HG02852 (cell line): ENCODE data around the gene BLOC1S6.
A peak's percentile ranks its signal among the peaks of the same experiment; 100 is the strongest.

Experiments used
- ATAC-seq: cut with Tn5 transposase; IDR thresholded peaks from one replicate; pipeline ENCODE4 v1.9.1; 2021; ENCODE audit warnings: mild to moderate bottlenecking, moderate library complexity; ENCODE audit not compliant: unreplicated experiment

Gene BLOC1S6, protein sequence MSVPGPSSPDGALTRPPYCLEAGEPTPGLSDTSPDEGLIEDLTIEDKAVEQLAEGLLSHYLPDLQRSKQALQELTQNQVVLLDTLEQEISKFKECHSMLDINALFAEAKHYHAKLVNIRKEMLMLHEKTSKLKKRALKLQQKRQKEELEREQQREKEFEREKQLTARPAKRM

DNA sequence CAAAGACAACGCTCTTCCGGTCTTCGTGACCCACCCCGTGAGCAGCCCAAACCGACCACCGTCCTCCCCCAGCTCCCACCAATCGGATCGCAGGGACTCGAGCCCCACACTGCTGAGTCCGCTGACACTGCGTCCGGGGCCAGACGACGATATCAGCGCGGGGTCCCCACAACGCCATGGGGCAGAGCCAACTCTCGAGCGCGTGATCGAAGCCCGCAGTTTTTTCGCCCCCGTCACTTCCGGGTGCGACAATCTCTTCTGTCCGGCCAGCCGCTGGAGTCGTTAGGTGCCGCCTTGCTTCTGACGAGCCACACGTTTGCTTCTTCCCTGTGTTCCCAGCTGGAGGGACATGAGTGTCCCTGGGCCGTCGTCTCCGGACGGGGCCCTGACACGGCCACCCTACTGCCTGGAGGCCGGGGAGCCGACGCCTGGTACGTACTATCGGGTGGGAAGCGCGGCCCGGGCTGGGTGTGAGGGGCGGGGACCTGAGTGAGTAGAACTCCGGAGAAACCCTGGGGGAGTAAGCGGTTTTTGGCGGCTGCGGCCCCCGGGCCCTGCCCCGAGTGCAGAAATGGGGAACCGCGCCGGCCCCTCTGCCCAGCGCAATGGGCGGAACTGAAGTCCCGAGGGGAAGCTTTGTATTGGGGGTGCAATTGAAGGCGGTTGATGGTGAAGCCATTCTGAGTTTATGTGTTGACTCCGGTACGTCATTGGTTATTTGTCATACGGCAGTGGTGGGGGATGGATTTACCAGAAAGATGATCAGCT lies at the start of gene BLOC1S6:
TSS of gene BLOC1S6 (plus strand) at position 285 of the 768 bp plus-strand sequence. CDS start at position 350, 65 bp downstream.
- ATAC-seq: peak; percentile 73

DNA sequence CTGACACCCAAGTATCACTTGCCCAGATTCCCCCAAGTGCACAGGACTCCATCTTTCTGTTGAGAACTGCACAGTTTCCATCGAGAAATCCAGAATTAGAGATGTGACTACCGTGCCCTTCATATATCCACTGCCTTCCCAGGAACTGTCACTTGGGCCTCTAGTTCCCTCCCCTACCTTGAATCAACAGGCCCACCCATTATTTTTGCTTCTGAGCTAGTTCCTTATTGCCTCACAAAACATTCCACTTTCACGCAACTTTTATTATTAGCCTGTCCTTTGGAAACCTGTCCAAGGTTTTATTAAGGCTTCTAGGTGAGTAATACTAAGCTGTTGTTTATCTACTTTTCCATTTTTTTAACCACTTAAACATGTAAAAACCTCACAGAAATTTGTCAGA lies 47.5 kb upstream of the BLOC1S6 start:
- no peak for ATAC-seq

DNA sequence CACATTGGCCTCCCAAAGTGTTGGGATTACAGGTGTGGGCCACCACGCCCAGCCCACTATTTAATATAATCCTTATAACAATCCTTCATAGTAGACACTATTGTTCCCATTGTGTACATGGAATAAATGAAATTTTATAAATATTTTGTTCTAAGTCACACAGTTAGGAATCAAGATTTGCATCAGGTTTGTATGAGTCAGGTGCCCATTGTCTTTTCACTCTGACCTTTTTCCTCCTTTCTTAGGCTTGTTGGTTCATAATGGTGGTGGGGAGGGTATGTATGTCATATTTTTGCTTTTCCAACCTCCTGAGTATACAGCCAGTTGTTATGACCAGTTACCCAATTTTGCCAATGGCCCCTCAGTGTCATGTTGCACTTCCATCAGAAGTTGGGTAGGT lies 46.6 kb upstream of the BLOC1S6 start:
- no peak for ATAC-seq

DNA sequence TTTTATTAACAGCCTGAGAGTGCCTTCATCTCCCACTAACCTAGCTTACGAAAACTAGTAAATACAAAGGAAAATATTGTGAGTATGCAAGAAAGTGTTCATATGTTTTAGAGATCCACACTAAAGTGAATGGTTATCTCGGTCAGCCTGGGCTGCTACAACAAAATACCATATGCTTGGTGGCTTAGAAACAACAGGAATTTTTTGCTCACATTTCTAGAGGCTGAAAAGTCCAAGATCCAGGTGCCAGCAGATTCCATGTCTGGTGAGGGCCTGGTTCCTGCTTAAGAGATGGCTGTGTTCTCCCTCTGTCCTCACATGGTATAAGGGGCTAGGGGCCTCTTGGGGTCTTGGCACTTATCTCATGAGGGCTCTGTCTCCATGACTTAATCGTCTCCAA lies 44.1 kb upstream of the BLOC1S6 start:
- ATAC-seq: no peak

DNA sequence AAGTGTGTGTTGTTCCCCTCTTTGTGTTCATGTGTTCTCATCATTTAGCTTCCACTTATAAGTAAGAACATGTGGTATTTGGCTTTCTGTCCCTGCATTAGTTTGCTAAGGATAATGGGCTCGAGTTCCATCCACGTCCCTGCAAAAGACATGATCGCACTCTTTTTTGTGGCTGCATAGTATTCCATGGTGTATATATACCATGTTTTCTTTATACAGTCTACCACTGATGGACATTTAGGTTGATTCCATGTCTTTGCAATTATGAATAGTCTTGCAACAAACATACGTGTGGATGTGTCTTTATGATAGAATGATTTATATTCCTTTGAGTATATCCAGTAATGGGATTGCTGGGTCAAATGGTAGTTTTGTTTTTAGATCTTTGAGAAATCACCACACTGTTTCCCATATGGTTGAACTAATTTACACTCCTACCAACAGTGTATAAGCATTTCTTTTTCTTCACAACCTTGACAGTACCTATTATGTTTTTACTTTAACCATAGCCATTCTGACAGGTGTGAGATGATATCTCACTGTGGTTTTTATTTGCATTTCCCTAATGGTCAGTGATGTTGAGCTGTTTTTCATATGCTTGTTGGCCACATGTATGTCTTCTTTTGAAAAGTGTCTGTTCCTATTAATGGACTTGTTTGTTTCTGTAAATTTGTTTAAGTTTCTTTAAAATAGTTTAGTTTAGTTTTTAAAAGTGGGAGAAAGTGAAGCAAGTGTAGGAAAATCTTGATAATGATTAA lies 42.7 kb upstream of the BLOC1S6 start:
- peak; percentile 45 for ATAC-seq

DNA sequence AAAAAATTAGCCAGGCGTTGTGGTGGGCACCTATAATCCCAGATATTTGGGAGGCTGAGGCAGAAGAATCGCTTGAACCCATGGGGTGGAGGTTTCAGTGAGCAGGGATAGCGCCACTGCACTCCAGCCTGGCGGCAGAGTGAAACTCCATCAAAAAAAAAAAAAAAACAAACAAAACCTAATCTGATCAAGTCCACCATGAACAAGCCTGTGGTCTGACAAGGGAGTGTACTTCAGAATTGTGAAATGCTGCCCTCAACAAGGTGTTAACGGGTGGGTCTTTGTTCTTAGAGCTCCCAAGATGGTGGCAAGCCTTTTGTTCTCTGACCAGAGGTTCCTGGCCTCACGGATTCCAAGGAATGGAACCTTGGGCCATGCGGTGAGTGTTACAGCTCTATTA lies 40.4 kb upstream of the BLOC1S6 start:
- no peak for ATAC-seq

DNA sequence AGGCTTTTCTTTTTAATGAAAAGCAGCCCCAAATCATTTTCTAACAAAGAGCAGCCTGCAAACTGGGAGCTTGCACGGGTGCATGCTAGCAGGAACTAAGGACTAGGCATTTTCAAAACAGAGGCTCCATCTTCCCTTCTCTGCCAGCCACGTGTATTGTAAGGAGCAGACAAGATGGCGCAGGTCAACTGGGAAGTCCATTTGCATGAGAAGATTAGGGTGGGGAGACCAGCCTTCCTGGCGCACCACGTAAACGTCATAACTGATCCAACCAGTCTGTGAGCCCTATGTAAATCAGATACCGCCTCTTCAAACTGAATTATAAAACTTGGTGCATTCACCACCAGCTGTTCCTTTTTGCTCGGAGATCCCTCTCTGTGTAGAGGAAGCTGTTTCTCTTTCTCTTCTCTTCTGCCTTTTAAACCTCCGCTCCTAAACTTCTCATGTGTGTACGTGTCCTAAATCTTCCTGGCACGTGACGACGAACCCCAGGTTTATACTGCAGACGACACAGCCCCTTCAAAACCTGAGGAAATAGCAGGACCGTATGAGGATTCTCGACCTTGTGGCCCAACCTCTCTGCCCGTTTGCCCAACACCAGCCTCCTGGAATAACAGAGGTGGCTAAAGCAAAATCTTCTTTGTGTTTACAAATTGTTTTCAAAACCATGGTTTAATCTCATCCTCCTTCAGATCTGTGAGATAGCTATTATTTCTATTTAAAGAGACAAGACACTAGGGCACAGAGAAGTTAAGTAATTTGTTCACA lies 38.2 kb upstream of the BLOC1S6 start:
- no peak for ATAC-seq

DNA sequence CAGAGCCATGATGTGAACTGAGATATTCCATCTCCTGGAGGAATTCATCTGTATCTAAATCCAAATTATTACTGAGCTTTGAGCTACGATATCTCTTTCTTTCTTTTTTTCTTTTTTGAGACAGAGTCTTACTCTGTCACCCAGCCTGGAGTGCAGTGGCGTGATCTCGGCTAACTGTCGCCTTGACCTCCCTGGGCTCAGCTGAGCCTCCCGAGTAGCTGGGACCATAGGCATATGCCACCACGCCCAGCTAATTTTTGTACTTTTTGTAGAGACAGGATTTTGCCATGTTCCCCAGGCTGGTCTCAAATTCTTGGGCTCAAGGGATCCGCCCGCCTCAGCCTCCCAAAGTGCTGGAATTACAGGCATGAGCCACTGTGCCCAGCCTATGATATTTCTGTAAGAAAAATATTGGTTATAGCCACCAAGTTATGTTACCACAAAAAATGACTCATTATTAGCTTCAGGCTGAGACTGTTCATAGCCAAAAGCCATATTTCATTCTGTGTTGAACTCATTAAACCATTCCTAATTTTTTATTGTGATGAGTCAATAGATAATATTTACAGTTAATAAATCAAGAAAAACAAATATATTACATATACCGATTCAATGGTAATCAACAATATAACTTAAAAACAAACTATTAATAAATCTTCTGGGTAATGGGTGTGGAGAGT lies 37.5 kb upstream of the BLOC1S6 start:
- no peak for ATAC-seq

DNA sequence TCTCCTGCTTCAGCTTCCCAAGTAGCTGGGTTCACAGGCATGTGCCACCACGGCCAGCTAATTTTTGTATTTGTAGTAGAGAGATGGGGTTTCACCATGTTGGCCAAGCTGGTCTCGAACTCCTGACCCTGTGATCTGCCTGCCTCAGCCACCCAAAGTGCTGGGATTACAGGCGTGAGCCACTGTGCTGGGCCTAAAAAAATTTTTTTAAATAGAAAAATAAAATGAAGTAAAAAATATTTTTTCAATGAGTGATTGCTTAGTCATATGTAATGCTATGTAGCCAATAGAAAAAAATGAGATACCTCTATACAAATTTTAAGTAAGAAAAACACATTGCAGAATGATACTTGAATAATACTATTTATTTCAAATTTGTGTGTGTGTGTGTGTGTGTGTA lies 36.7 kb upstream of the BLOC1S6 start:
- ATAC-seq: no peak

DNA sequence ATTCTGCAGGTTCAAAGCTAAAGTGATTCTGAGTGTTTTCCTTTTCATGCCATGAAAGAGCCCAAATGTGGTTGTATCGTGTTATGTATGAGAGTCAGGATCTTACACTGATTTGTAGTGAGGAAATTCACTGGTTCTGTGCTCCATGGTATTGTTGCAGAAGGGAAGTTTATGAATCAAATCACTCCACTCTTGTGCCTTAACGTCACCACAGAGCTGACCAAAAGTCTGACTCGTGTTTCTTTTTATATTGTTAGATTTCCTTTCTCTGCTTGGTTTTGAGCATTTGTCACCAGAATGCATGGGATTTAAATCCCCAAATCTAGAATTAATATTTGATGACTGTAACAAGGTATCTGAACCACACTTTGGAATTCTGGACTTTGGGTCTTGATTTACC lies 35.5 kb upstream of the BLOC1S6 start:
- no peak for ATAC-seq

DNA sequence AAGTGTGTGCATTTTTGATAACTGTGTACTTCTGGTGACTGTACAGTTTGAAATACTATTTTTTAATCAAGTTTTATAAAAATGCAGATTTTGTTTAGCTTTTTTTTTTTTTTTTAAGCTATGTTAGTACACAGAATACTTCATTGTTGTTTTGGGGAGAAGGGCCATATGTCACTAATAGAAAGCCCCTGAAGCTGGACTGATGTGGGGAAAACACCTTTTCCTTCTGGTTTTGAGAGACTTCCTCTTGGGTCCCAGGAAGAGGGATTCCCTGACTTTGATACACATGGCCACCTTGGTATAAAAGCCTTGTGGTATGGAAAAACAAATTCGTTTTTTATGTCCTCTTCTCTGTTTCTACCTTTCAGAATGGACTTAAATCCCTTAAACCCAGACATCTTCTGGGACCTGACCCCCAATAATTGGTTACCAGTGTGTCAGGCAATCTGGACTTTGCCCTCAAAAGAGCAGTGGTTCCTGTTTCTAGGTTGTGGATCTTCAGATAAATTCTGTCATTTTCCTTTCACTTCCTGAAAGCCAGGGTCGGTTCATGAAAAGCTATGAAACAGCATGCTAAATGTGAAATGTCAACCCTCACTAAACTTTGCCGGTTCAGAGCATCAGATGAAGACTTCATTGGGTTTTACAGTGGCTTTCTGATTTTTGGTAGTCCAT lies 31.1 kb upstream of the BLOC1S6 start:
- no peak for ATAC-seq

DNA sequence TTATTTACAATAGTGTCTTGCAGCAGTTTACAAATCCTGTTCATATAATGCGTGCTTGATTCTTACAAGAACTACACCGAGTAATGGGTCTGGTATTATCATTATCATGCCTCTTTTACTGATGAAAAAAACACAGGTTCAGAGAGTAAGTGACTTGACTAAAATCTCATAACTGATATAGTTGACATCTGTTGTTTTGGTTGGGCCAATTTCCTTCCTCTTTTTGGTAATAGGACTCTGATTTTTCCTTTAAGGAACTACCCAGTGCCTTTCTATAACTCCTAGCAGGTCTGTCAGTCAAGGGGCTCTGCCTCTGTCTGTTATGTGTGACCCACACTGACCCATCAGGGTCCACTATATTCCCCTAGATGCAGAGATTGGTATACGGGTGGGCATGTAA lies 14.6 kb upstream of the BLOC1S6 start:
- ATAC-seq: no peak

DNA sequence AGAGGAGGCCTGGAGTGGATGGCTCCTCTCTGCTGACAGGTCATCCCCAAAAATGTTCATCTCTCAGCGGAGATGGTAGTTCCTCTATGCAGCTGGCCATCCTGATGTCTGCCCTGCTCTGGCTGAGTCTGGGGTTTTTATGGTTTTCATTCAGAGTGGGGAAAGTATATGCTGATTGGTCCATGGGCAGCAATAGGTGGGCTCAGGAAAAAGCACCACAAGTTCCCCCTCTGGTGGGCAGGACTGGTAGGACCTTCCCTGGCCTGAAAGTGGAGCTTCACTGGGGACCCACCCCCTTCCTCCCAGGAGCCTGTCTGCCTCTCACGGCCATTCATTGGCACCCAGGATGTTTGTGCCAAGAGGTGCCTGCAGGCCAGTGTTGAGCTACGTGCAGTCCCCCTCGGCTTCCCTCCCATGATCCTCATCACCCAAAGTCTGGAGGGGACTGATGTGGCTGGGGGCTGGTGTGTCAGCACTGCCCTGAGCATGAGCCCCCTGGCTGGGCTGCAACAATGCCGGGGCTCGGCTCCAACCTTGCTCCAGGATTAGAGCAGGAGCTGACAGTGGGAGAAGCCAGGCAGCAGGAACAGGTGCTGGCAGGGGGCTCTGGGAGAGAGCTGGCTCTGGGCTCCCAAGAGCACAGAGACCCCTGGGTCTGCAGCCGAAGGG lies 13.1 kb upstream of the BLOC1S6 start:
- ATAC-seq: no peak

DNA sequence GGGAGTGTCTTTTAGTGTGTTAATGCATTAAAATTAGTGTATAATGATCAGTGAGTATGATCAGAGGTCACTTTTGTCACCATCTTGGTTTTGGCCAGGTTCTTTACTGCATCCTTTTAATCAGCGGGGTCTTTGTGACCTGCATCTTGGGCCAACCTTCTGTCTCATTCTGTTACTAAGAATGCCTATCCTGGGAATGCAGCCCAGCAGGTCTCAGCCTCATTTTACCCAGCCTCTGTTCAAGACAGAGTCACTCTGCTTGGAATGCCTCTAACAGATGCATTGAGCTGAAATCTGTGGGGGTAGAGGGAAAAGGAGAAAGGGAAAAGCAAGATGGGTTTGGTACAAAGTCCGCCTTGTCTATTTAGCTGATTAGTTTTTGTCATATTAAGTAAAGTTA lies 5.3 kb upstream of the BLOC1S6 start:
- no peak for ATAC-seq

DNA sequence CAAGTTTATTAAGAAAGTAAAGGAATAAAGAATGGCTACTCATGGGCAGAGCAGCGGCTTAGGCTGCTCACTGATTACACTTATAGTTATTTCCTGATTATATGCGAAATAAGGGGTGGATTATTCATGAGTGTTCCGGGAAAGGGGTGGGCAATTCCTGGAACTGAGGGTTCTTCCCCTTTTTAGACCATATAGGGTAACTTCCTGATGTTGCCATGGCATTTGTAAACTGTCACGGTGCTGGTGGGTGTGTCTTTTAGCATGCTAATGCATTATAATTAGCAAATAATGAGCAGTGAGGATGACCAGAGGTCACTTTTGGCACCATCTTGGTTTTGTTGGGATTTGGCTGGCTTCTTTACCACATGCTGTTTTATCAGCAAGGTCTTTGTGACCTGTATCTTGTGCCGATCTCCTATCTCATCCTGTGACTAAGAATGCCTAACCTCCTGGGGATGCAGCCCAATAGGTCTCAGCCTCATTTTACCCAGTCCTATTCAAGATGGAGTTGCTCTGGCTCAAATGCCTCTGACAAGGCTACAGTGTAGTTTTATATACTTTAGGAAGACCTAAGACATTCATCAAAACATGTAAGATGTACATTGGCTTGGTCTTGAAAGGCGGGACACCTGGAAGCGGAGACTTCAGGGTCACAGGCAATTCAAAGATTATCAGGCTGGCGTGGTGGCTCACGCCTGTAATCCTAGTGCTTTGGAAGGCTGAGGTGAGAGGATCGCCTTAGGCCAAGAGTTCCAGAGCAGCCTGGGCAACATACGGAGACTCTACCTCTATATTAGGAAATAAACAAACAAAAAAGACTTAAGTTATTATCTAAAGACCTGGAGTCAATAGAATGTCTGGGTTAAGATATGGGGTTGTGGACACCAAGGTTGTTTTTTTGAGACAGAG lies 3.2 kb upstream of the BLOC1S6 start:
- no peak for ATAC-seq

DNA sequence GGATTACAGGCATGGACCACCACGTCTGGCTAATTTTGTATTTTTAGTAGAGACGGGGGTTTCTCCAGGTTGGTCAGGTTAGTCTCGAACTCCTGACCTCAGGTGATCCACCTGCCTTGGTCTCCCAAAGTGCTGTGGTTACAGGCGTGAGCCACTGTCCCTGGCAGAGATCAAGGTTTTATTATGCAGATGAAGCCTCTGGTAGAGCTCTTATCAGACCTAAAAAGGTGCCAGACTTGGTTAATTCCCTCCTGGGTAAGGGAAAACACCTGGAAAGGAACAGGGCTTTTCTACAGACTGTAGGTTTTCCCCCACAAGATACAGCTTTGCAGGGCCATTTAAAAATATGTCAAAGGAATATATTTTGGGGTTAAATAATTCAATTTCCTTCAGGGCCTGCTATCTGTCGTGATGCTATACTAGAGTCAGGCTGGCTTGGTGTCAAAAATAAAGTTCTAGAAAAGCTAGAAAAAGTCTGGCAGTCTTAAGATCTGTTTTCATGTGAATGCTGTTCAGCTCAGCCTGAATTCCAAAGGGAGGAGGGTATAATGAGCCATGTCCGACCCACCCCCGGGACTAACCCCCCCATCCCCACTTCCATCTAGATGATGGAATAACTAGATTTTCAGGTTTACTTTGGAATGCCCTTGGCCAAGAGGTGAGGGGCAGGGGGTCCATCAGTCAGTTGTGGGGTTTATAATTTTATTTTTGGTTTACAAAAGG lies 1.9 kb upstream of the BLOC1S6 start:
- ATAC-seq: no peak

DNA sequence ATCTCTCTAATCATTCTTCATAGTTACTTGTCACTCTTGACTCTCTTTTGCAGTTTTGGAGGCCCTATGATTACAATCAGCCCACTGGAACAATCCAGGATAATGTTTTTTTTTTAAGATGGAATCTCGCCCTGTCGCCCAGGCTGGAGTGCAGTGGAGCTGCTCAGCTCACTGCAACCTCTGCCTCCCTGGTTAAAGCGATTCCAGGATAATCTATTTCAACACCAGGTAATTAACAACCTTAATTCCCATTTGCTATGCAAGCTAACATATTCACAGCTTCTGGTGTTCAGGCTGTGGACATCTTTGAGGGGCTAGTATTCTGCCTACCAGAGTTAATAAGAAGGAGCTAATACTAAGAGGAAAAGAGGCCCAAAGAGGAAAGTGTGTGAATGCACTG lies 1.1 kb upstream of the BLOC1S6 start:
- no peak for ATAC-seq

DNA sequence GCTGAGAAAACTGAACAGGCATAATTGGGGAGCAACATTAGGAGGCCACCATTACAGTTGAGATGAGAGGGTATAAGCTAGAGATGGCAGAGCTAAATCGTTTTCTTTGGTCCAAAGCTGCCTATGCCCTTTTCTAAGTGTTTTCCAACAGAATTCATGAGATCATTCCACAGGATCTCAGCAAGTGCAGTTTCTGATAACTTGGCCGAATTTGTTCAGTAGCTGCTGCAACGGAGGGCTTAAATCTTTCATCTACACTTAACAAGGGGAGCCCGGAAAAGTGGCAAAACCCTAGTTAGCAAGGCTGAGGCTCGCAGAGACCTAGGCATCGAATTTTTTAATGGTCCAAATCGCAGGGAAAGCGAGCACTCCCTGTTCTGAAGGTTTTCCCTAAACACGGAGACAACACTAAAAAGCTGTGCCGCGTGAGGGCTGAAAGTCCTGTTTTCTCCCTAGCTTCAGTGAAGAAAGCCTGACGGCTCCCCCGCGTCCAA lies 531 bp upstream of the BLOC1S6 start:
- peak; percentile 6 for ATAC-seq
